ENCODE results near the gene SFMBT1. TPM values are rescaled to one million over a fixed set of nuclear protein-coding genes. Genes with fewer than 3 reads are reported as not detected.

Gene SFMBT1
- total RNA-seq, 2 experiments from 2014 or later, result 12.9 to 18.1 TPM

DNA sequence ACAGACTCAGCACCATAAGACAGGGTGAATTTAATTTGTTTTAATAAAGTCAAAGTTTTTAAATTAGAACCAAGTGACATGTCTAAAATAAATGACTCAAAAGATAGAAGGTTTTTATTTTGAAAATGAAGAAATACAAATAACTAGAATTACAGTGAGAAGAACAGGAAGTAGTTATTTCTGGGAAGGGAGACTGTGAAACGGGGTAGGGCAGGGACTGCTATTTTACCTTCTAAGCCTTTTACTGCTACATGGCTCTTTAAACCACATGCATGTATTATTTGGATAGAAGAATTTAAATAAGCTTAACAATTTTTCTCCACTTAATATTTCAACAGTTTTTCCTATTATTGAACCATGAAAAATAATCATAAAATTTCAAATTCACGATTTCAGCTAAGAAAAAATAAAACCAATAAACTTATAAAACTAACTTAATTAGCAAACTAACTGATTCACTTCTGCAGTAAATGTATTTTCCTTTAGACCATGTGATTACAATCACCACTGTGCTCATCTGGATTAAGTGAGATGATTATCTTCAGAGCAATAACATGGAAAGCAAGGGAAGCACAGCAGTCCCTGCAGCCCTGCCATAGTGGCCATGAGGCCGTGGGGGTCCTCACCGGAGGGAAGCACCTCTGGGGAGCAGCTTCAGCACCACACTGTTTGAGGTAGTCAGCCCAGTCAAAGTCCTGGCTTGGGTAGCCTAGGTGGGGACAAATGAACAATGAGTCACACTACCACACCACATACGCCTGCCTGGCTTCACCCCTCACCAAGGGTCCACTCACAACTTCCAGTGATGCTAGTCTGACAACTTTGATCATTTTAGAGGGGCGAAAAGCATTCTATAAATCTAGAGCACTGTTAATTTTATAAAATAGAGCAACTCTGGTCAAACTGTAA lies 120.2 kb downstream of the SFMBT1 start:
- Histone ChIP-seq H2AFZ (ENCODE audit: low read length) (no peak overlapping the region), H4K20me1 (ENCODE audit: insufficient read depth, low read length) (no peaks in the 10 kb centered on the region), H3K9me3 (ENCODE audit: low read length) (no peaks in the 10 kb centered on the region), H3K36me3 (ENCODE audit: insufficient read depth, low read length) (peaks cover under 1% of the 10 kb centered on the region; the same call in 1 of the 2 replicates), H3K4me2 (ENCODE audit: low read length) (no peak overlapping the region), H3K4me1 (ENCODE audit: insufficient read depth, low read length, poor library complexity, severe bottlenecking) (peaks cover 9% of the 10 kb centered on the region), H3K27ac (ENCODE audit: low read depth, low read length, poor library complexity, severe bottlenecking) (no peak overlapping the region), H3K79me2 (ENCODE audit: insufficient read depth, low read depth, low read length) (no peaks in the 10 kb centered on the region), H3K9me2 (ENCODE audit: insufficient read depth, low read length) (no peaks in the 10 kb centered on the region), H3K4me3 (ENCODE audit: low read depth, low read length, poor library complexity, severe bottlenecking) (no peak overlapping the region)
- BruUV-seq (replicated peaks), result no TSS peak
- TF ChIP-seq EZH2phosphoT487 (IDR thresholded peaks at IDR 0.05; ENCODE audit: borderline replicate concordance, low read depth, low read length), result no peak
- TF ChIP-seq, protein P1, sequence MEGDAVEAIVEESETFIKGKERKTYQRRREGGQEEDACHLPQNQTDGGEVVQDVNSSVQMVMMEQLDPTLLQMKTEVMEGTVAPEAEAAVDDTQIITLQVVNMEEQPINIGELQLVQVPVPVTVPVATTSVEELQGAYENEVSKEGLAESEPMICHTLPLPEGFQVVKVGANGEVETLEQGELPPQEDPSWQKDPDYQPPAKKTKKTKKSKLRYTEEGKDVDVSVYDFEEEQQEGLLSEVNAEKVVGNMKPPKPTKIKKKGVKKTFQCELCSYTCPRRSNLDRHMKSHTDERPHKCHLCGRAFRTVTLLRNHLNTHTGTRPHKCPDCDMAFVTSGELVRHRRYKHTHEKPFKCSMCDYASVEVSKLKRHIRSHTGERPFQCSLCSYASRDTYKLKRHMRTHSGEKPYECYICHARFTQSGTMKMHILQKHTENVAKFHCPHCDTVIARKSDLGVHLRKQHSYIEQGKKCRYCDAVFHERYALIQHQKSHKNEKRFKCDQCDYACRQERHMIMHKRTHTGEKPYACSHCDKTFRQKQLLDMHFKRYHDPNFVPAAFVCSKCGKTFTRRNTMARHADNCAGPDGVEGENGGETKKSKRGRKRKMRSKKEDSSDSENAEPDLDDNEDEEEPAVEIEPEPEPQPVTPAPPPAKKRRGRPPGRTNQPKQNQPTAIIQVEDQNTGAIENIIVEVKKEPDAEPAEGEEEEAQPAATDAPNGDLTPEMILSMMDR (conservative IDR thresholded peaks at IDR 0.05; ENCODE audit: low read length), result no peak
- POLR2A ChIA-PET, result interaction anchor here (0.5 to 3.1 kb wide), 6 partner anchors 12 to 532 kb away, joined by 3 to 9 read pairs (median 4); partner anchors contain the start of gene STIMATE
- CTCF ChIA-PET (ENCODE audit: unreplicated experiment), result no interaction called here
- intact Hi-C loops (cut with micrococcal nuclease; ENCODE audit: unreplicated experiment), result no loop called here
- DNase-seq (ENCODE audit: low spot score), result no peak

DNA sequence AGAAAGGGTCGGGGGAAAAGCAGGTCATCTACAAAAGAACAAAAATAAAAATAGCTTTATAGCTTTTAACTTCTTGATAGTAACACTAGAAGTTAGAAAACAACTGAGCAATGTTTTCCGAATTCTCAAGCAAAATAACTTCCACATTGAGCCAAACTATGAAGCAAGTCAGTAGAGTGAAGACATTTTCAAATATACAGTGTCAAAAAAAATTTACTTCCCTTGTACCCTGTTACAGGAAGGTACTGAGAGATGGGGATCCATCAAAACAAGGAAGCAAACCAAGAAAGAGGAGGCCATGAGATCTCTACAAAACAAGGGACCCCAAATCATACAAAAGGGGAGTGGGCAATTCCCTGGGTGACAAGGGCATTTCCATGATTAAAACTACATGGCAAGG lies 121.9 kb downstream of the SFMBT1 start:
- Histone ChIP-seq H4K20me1 (ENCODE audit: insufficient read depth, low read length) (no peaks in the 10 kb centered on the region), H3K79me2 (ENCODE audit: insufficient read depth, low read depth, low read length) (no peaks in the 10 kb centered on the region), H2AFZ (ENCODE audit: low read length) (no peak overlapping the region), H3K36me3 (ENCODE audit: insufficient read depth, low read length) (peaks cover 9% of the 10 kb centered on the region; the same call in 1 of the 2 replicates), H3K4me1 (ENCODE audit: insufficient read depth, low read length, poor library complexity, severe bottlenecking) (peaks cover 5% of the 10 kb centered on the region), H3K27ac (ENCODE audit: low read depth, low read length, poor library complexity, severe bottlenecking) (no peak overlapping the region), H3K4me3 (ENCODE audit: low read depth, low read length, poor library complexity, severe bottlenecking) (no peak overlapping the region), H3K4me2 (ENCODE audit: low read length) (no peak overlapping the region), H3K9me2 (ENCODE audit: insufficient read depth, low read length) (no peaks in the 10 kb centered on the region), H3K9me3 (ENCODE audit: low read length) (no peaks in the 10 kb centered on the region)
- no peak for DNase-seq (ENCODE audit: low spot score)
- no TSS peak for BruUV-seq (replicated peaks)
- TF ChIP-seq EZH2phosphoT487 (IDR thresholded peaks at IDR 0.05; ENCODE audit: borderline replicate concordance, low read depth, low read length), result no peak
- TF ChIP-seq, protein P1 (conservative IDR thresholded peaks at IDR 0.05; ENCODE audit: low read length), result no peak
- intact Hi-C loops (cut with micrococcal nuclease; ENCODE audit: unreplicated experiment), result no loop called here
- POLR2A ChIA-PET, result no interaction called here
- CTCF ChIA-PET (ENCODE audit: unreplicated experiment), result no interaction called here

DNA sequence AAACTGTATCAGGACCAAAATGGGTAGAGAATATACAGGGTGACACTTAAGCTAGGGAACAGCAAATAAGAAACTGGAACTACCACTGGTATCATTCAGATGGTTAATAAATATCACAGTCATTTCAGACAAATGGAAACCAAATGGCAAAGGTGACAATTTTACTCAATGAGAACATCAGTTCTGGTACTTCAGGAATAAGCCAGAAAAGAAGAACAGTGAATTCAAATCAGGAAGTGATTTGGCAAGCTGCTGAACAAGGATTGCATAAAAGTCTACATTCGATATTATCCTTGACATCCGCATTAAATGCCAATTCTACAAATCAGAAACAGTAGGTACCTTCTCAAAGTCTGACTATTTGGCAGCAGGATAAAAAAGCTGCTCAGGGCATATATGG lies 125.0 kb downstream of the SFMBT1 start:
- no peak overlapping the region for H3K4me2 ChIP-seq (ENCODE audit: low read length)
- CTCF ChIA-PET (ENCODE audit: unreplicated experiment), result interaction anchor here (0.6 kb wide), 1 partner anchor 100 kb away, joined by 3 read pairs; no protein-coding TSS in a partner anchor
- H3K79me2 ChIP-seq (ENCODE audit: insufficient read depth, low read depth, low read length), result no peaks in the 10 kb centered on the region
- H3K9me3 ChIP-seq (ENCODE audit: low read length), result no peaks in the 10 kb centered on the region
- H4K20me1 ChIP-seq (ENCODE audit: insufficient read depth, low read length), result no peaks in the 10 kb centered on the region
- intact Hi-C loops (cut with micrococcal nuclease; ENCODE audit: unreplicated experiment), result no loop called here
- H3K4me3 ChIP-seq (ENCODE audit: low read depth, low read length, poor library complexity, severe bottlenecking), result no peak overlapping the region
- H3K4me1 ChIP-seq (ENCODE audit: insufficient read depth, low read length, poor library complexity, severe bottlenecking), result peaks cover 5% of the 10 kb centered on the region
- H3K27ac ChIP-seq (ENCODE audit: low read depth, low read length, poor library complexity, severe bottlenecking), result no peak overlapping the region
- POLR2A ChIA-PET, result interaction anchor here (1.6 kb wide), 1 partner anchor 11 kb away, joined by 3 read pairs; no protein-coding TSS in a partner anchor
- H3K36me3 ChIP-seq (ENCODE audit: insufficient read depth, low read length), result peaks cover 9% of the 10 kb centered on the region; the same call in 1 of the 2 replicates
- TF ChIP-seq, protein P1 (conservative IDR thresholded peaks at IDR 0.05; ENCODE audit: low read length), result no peak
- TF ChIP-seq EZH2phosphoT487 (IDR thresholded peaks at IDR 0.05; ENCODE audit: borderline replicate concordance, low read depth, low read length), result no peak
- no peaks in the 10 kb centered on the region for H3K9me2 ChIP-seq (ENCODE audit: insufficient read depth, low read length)
- no peak for DNase-seq (ENCODE audit: low spot score)
- no peak overlapping the region for H2AFZ ChIP-seq (ENCODE audit: low read length)
- BruUV-seq (replicated peaks), result no TSS peak

Data from OCI-LY7 (cell line).